Measurements from ENCODE around the gene KLHDC8A. TPM values are rescaled to one million over a fixed set of nuclear protein-coding genes. Genes with fewer than 3 reads are reported as not detected.
A peak's percentile ranks its signal among the peaks of the same experiment; 100 is the strongest.

KLHDC8A gene
- total and polyA plus RNA-seq, 2 of the 13 experiments (the other 11 are each of a cell fraction or from before 2014, with no cell fraction given), result not detected

- peak; percentile 22; the same call in 1 of the 2 replicates for TF ChIP-seq RXRB (CRISPR knock-in tag; IDR thresholded peaks at IDR 0.05; ENCODE audit: borderline replicate concordance)
- peak; percentile 17; the same call in 1 of the 2 replicates for TF ChIP-seq SALL1 (CRISPR knock-in tag; IDR thresholded peaks at IDR 0.05)
These were observed 12.4 kb downstream of the KLHDC8A start (continued) for GRCh38 chr1:205344066-205344928.

- peaks cover 9% of the 10 kb centered on the region for H3K4me1 ChIP-seq (ENCODE audit: insufficient read depth, low read length)
- FAIRE-seq, result no peak
- H3K9me3 ChIP-seq (ENCODE audit: low read length), result no peaks in the 10 kb centered on the region
- in situ Hi-C loops (cut with HindIII; ENCODE audit: extremely low pct_ligation_motif_present, low pct_unique_long_range_greater_than_20kb), result no loop called here
- ChIA-PET POLR2A (no interaction called here), CTCF (ENCODE audit: low intra/inter-chr PET ratio, low total read pairs) (no interaction called here)
- no peaks in the 10 kb centered on the region for H4K20me1 ChIP-seq (ENCODE audit: insufficient read depth, low read length)
- TF ChIP-seq WIZ (CRISPR knock-in tag; IDR thresholded peaks at IDR 0.05), result no peak
- TF ChIP-seq HNRNPLL (IDR thresholded peaks at IDR 0.05; ENCODE audit: low read depth, low read length, poor library complexity, severe bottlenecking), result no peak
- peak; percentile 91 for TF ChIP-seq ZBTB33 (CRISPR knock-in tag; IDR thresholded peaks at IDR 0.05)
- TF ChIP-seq HNRNPK (IDR thresholded peaks at IDR 0.05; ENCODE audit: low read depth, low read length, poor library complexity, severe bottlenecking), result peak; percentile 25
- BruUV-seq (replicated peaks), result no TSS peak
- DNase-seq (ENCODE audit: low spot score), result no peak
- H3K9ac ChIP-seq (ENCODE audit: insufficient read depth, low read depth, low read length), result no peak overlapping the region
- H3K36me3 ChIP-seq (replicated peaks in 1 of 2; ENCODE audit: control insufficient read depth in 1 of 2, insufficient read depth in 2 of 2, low read length in 2 of 2), result no peaks in the 10 kb centered on the region
- H3K27ac ChIP-seq (ENCODE audit: extremely low read length, insufficient read depth, low read length), result no peak overlapping the region
- no peaks in the 10 kb centered on the region for H3K79me2 ChIP-seq (ENCODE audit: insufficient read depth, low read length)
- H3K4me2 ChIP-seq (ENCODE audit: low read depth, low read length), result no peak overlapping the region
- no peak overlapping the region; a peak in 1 of 6 replicates for H3K4me3 ChIP-seq (replicated peaks in 1 of 3; ENCODE audit: insufficient read depth in 1 of 3, low read depth in 2 of 3, low read length in 3 of 3)
- no CpG with 5 or more reads among the region's 63 CpGs for WGBS (ENCODE audit: low lambda C conversion rate)
- H2AFZ ChIP-seq (ENCODE audit: low read length), result no peak overlapping the region
- peaks cover 16 to 75% of the 10 kb centered on the region in 2 experiments for H3K27me3 ChIP-seq (ENCODE audit: control insufficient read depth in 1 of 2, insufficient read depth in 2 of 2, low read length in 2 of 2)
- ATAC-seq, result no peak
- intact Hi-C loops (cut with micrococcal nuclease; ENCODE audit: unreplicated experiment), result no loop called here
These were observed 13.2 kb downstream of the KLHDC8A start for GRCh38 chr1:205343431-205344065.

Data from HepG2 (cell line).